SK-N-MC (cell line): ENCODE data around the gene FKBP5.

ENCODE experiments used
- DNase-seq: peaks from one replicate; pipeline ENCODE4 v3.0.0-alpha.2; 2011; ENCODE audit warnings: low read depth, low spot score
- H3K27ac ChIP-seq: fragments of 200-600 bp; sonication (generic); 2 replicates; pipeline ENCODE4 v1.5.1; 2016; ENCODE audit warnings: mixed run types
- H3K36me3 ChIP-seq: fragments of 200-600 bp; sonication (generic); 2 replicates; pipeline ENCODE4 v1.6.1; 2017; ENCODE audit warnings: antibody characterized with exemption, low read length, mixed read lengths; ENCODE audit not compliant: insufficient read depth
- H3K4me3 ChIP-seq: fragments of 200-600 bp; sonication (generic); 2 replicates; pipeline ENCODE4 v1.5.1; 2016
- H3K9ac ChIP-seq: fragments of 200-600 bp; sonication (generic); 2 replicates; pipeline ENCODE4 v1.8.0; 2017; ENCODE audit warnings: mixed run types, mixed read lengths; ENCODE audit not compliant: insufficient read length
- H3K9me3 ChIP-seq: fragments of 200-600 bp; sonication (generic); 2 replicates; pipeline ENCODE4 v1.6.1; 2017; ENCODE audit warnings: low read depth, mild to moderate bottlenecking, antibody characterized with exemption, low read length, moderate library complexity, mixed read lengths
- EZH2 ChIP-seq: fragments of 200-600 bp; sonication (generic); IDR thresholded peaks from one replicate; pipeline ENCODE4 v1.6.1; 2017; ENCODE audit warnings: antibody characterized with exemption
- FOXP2 ChIP-seq: optimal IDR thresholded peaks from 2 replicates; pipeline ENCODE3; 2011; ENCODE audit warnings: mild to moderate bottlenecking, moderate library complexity; ENCODE audit not compliant: insufficient read depth; ENCODE audit errors: extremely low read length, control extremely low read depth
- POLR2AphosphoS5 ChIP-seq: IDR thresholded peaks from 2 replicates; pipeline ENCODE4 v1.6.1; 2012; ENCODE audit warnings: mild to moderate bottlenecking, low read depth, low read length, borderline replicate concordance

Gene FKBP5

DNA sequence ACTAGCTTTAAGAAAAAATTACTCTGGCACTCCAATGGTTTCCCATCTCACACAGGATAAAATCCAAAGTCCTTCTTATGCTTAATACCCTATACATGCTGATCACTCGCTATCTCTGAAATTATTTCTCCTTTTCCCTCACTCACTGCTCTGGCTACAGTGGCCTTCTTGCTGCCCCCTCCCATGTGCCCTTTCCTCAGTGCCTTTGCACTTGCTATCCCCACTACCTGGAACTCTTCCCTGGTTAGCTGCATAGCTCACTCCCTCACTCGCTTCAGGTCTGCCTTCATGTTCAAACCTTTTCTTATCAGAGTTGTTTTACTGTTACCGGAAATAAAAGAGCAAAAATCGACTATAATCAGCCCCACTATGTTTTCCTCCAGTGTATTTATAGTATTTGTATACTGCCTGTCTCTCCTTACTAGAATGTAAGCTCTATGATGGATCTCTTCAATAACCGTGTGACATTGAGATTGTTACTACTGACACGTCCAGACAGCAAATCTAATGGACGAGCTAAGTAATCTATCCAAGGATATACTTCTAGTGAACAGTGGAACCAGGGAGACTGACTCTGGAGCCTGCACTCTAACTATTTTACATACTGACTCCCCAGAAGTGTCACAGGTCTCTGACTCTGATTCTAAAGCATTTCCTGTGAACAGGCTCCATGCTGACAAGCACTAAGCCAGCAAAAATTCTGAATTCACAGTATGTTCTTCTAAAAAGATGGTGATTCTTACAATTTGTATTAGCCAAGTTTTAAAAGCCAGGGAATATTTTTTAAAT is 25.1 kb downstream of the FKBP5 start:
- peak overlapping the region; percentile 34 for H3K4me3 ChIP-seq
- no peak for TF ChIP-seq POLR2AphosphoS5
- no peak for TF ChIP-seq EZH2
- no peak for TF ChIP-seq FOXP2
- peak; percentile 45 for DNase-seq
- no peaks in the 10 kb centered on the region for H3K36me3 ChIP-seq
- peak overlapping the region; percentile 46 for H3K9ac ChIP-seq
- H3K9me3 ChIP-seq = no peaks in the 10 kb centered on the region
- peak overlapping the region; percentile 86 for H3K27ac ChIP-seq

DNA sequence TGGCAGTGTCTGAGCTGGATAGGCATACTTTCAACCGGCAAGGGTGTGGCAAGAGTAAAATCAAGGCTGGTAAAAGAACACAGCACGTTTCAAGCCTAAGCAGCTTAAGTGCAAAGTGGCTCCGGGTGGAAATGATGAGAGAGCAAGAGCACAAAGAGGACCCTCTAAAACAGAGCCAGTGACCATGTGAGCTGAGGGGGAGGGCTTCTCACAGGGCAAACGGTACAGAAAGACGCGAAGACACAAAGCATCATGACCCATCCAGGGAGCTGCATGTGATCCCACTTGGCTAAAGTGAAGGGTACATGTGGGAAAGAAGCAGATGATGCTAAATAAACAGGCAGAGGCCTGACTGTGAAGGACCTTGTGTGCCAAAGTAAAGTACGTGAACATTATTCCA is 25.7 kb downstream of the FKBP5 start:
- DNase-seq = no peak
- Histone ChIP-seq H3K27ac (peak overlapping the region; percentile 86), H3K9me3 (no peaks in the 10 kb centered on the region), H3K9ac (no peak overlapping the region), H3K36me3 (no peaks in the 10 kb centered on the region), H3K4me3 (peak overlapping the region; percentile 9; the same call in 1 of the 2 replicates)
- TF ChIP-seq EZH2 (no peak), POLR2AphosphoS5 (no peak), FOXP2 (no peak)

DNA sequence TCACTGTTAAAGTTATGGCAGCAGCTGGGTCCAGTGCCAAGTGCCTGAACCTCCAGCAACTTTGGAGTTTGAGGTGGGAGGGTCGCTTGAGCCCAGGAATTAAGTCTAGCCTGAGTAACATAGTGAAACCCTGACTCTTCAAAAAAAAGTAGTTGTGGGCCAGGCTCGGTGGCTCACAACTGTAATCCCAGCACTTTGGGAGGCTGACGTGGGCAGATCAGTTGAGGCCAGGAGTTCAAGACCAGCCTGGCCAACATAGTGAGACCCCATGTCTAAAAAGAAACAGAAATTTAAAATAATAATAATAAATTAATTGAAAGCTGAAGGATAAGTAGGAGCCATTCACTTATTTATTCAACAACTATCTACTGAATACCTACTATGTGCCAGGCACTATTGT is 33.8 kb downstream of the FKBP5 start:
- TF ChIP-seq POLR2AphosphoS5 (no peak), EZH2 (no peak), FOXP2 (no peak)
- no peaks in the 10 kb centered on the region for H3K36me3 ChIP-seq

DNA sequence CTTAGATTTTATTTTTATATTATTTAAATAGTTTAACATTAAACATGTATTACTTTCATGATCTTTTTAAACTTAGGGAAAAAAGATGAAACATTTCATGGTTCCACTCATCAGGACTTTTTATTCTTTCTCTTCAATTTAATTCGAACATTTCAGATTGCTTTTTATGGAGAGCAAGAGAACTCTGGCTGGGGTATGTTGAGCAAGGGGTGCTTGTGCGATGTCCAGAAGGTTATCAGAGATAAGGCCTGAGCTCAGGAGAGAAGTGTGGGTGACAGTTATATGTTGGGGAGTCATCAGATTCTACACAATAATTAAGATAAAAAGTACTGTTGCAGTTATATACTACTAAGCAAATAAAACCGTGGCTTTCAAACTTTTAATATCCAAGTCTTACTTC is 37.5 kb downstream of the FKBP5 start:
- H3K36me3 ChIP-seq = no peaks in the 10 kb centered on the region

More for the DNA sequence above, 33.8 kb downstream of the FKBP5 start:
- DNase-seq = no peak
- H3K27ac ChIP-seq = no peak overlapping the region
- H3K4me3 ChIP-seq = no peak overlapping the region
- no peak overlapping the region for H3K9ac ChIP-seq
- no peaks in the 10 kb centered on the region for H3K9me3 ChIP-seq

DNA sequence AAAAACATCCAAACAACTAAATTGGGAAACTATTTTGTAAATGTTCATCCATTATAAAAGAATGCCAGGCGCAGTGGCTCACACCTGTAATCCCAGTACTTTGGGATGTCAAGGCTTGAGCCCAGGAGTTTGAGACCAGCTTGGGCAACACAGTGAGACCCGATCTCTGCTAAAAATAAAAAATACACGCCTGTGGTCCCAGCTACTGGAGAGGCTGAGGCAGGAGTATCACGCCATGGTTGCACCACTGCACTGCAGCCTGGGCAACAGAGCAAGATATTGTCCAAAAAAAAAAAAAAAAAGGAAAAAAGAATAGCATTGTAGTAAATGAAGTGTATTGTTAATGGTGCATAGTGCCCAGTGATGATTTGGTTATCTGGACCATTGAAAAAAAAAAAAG is 38.7 kb downstream of the FKBP5 start:
- DNase-seq = no peak
- TF ChIP-seq FOXP2 (no peak), POLR2AphosphoS5 (no peak), EZH2 (no peak)
- no peak overlapping the region for H3K9ac ChIP-seq
- no peaks in the 10 kb centered on the region for H3K36me3 ChIP-seq
- H3K4me3 ChIP-seq = no peak overlapping the region
- no peaks in the 10 kb centered on the region for H3K9me3 ChIP-seq
- no peak overlapping the region for H3K27ac ChIP-seq

More for the DNA sequence above, 37.5 kb downstream of the FKBP5 start:
- DNase-seq = no peak
- no peaks in the 10 kb centered on the region for H3K9me3 ChIP-seq
- H3K9ac ChIP-seq = no peak overlapping the region
- no peak overlapping the region for H3K4me3 ChIP-seq
- TF ChIP-seq EZH2 = no peak
- TF ChIP-seq POLR2AphosphoS5 = no peak
- TF ChIP-seq FOXP2 = no peak
- H3K27ac ChIP-seq = no peak overlapping the region

DNA sequence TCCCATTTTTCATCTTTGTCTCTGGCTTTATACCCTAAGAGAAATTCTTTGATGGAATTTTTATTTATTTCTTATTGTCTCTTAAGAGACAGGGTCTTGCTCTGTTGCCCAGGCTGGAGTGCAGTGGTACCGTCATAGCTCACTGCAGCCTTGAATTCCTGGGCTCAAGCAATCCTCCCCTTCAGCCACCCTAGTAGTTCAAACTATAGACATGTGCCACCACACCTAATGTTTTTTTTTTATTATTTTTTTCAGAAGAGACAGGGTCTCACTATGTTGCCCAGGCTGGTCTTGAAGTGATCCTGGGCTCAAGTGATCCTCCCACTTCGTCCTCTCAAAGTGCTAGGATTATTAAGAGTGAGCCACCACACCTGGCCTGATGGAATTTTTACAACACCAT is 40.5 kb downstream of the FKBP5 start:
- no peak overlapping the region for H3K9ac ChIP-seq
- no peaks in the 10 kb centered on the region for H3K9me3 ChIP-seq
- no peak overlapping the region for H3K27ac ChIP-seq
- DNase-seq = no peak
- TF ChIP-seq FOXP2 (no peak), EZH2 (no peak), POLR2AphosphoS5 (no peak)
- H3K4me3 ChIP-seq = no peak overlapping the region
- H3K36me3 ChIP-seq = no peaks in the 10 kb centered on the region

DNA sequence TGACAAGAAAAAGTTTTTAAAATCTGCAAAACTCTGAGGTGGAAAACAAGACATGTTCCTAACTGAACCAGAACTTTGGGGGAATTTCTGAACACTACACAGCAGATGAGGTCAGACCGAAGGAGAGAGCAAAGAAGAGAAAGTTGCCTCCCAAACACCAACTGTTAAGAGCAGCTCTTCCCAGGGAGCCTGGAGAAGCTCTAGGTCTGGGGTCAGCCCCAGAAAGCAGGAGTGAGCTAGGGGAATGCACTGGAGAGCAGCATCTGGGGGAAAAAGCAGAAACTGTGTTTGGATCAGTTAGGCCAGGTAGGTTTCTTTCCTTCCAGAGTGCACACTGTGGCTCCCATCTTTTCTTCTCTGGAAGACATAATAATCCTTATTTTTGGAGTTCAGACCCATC is 41.3 kb downstream of the FKBP5 start:
- no peaks in the 10 kb centered on the region for H3K36me3 ChIP-seq
- H3K27ac ChIP-seq = no peak overlapping the region
- no peak for TF ChIP-seq EZH2
- no peaks in the 10 kb centered on the region for H3K9me3 ChIP-seq
- no peak overlapping the region for H3K4me3 ChIP-seq
- DNase-seq = no peak
- no peak overlapping the region for H3K9ac ChIP-seq

DNA sequence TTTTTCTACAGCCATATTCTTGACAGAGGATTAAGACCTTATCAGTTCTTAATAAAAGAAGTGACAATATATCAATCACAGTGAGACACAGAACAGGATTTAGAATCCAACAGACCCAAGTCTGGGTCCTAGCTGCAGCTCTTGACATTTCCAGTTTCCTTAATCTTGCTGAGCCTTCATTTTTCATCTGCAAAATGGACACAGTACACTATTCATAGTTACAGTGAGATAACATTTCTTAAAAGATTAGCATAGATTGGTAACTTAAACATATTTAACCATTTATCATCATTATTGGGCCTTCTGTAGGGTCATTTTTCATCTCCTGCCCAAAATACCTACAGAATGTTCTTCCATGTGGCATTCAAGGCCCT is 45.6 kb downstream of the FKBP5 start:
- Histone ChIP-seq H3K27ac (no peak overlapping the region), H3K9ac (no peak overlapping the region), H3K9me3 (no peaks in the 10 kb centered on the region), H3K36me3 (peaks cover 8% of the 10 kb centered on the region; the same call in 1 of the 2 replicates), H3K4me3 (no peak overlapping the region)
- DNase-seq = no peak
- no peak for TF ChIP-seq POLR2AphosphoS5
- TF ChIP-seq FOXP2 = no peak
- TF ChIP-seq EZH2 = no peak

DNA sequence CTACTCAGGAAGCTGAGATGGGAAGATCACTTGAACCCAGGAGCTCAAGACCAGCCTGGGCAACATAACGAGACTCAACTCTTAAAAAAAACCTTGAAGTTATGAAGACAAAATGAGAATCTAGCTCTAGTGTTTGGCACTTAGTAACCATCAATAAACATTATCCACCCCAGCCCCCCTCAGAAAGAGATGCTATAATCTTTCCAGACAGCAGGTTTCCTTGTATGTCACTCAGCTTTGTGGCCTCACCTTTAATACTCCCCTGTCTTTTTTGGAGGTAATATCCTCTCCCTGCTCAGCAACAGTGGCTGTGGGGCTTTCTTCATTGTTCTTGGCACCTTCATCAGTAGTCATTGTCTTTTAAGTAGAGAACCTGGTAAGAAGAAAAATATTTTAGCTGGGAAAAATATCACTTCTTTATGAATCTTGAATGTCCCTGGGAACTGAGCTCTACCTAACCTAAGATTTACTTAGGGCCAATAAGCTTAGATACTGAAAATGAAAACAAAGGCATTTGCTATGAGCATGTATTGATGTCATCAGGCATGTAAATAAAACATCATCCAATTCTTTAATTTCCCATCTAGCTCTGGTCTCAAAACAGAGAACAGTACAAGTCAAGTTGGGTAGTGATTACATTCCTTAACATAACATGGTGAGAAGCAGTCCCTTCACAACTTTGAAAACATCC is 46.1 kb downstream of the FKBP5 start:
- Histone ChIP-seq H3K9me3 (no peaks in the 10 kb centered on the region), H3K36me3 (peaks cover 8% of the 10 kb centered on the region; the same call in 1 of the 2 replicates), H3K4me3 (no peak overlapping the region), H3K27ac (no peak overlapping the region), H3K9ac (no peak overlapping the region)
- TF ChIP-seq POLR2AphosphoS5 (no peak), EZH2 (no peak), FOXP2 (no peak)
- no peak for DNase-seq
